Measurements from ENCODE around the gene PKMYT1.

PKMYT1 gene

GRCh38 chr16:3020604-3021448 is 40.6 kb upstream of the PKMYT1 start:
- H3K4me1 ChIP-seq (ENCODE audit: low read length): peaks cover 32% of the 10 kb centered on the region

GRCh38 chr16:3020247-3020603 is 40.0 kb upstream of the PKMYT1 start, which contains the start of gene TNFRSF12A:
Gene TNFRSF12A (plus strand): TSS chr16:3020368. CDS start chr16:3020398, 30 bp downstream.
- Histone ChIP-seq H3K27ac (ENCODE audit: low read length) (no peak within 1 kb of the TSS), H4K20me1 (ENCODE audit: insufficient read depth, low read length) (no peaks in the 10 kb centered on the region), H2AFZ (ENCODE audit: low read depth, low read length) (peak within 1 kb of the TSS; percentile 86; the same call in 1 of the 2 replicates), H3K36me3 (replicated peaks; ENCODE audit: low read depth, low read length) (no peaks in the 10 kb centered on the region), H3K4me3 (ENCODE audit: low read length) (peak within 1 kb of the TSS; percentile 90), H3K4me1 (ENCODE audit: low read length) (peaks cover 32% of the 10 kb centered on the region), H3K9ac (ENCODE audit: low read length) (peak within 1 kb of the TSS; percentile 49), H3K27me3 (ENCODE audit: low read depth, low read length) (no peaks in the 10 kb centered on the region), H3K79me2 (ENCODE audit: low read length) (no peaks in the 10 kb centered on the region), H3K4me2 (ENCODE audit: low read length) (peak within 1 kb of the TSS; percentile 96), H3K9me3 (ENCODE audit: insufficient read depth, low read length) (no peaks in the 10 kb centered on the region)
- TF ChIP-seq CTCF (IDR thresholded peaks at IDR 0.05; ENCODE audit: low read depth, low read length): no peak
- TF ChIP-seq EZH2phosphoT487 (IDR thresholded peaks at IDR 0.05; ENCODE audit: low read depth): no peak

More at GRCh38 chr16:3020604-3021448, 40.6 kb upstream of the PKMYT1 start:
- Histone ChIP-seq H3K27me3 (ENCODE audit: low read depth, low read length) (no peaks in the 10 kb centered on the region), H3K4me3 (ENCODE audit: low read length) (peak overlapping the region; percentile 90), H3K36me3 (replicated peaks; ENCODE audit: low read depth, low read length) (no peaks in the 10 kb centered on the region), H3K79me2 (ENCODE audit: low read length) (no peaks in the 10 kb centered on the region), H3K27ac (ENCODE audit: low read length) (no peak overlapping the region), H4K20me1 (ENCODE audit: insufficient read depth, low read length) (no peaks in the 10 kb centered on the region), H3K4me2 (ENCODE audit: low read length) (peak overlapping the region; percentile 96), H3K9me3 (ENCODE audit: insufficient read depth, low read length) (no peaks in the 10 kb centered on the region), H3K9ac (ENCODE audit: low read length) (peak overlapping the region; percentile 49), H2AFZ (ENCODE audit: low read depth, low read length) (0 out of 2 replicates have a peak overlapping the region, but pooled peaks have one; percentile 39)
- no peak for TF ChIP-seq EZH2phosphoT487 (IDR thresholded peaks at IDR 0.05; ENCODE audit: low read depth)
- TF ChIP-seq CTCF (IDR thresholded peaks at IDR 0.05; ENCODE audit: low read depth, low read length): no peak

GRCh38 chr16:3019594-3020246 is 39.5 kb upstream of the PKMYT1 start:
- H3K9ac ChIP-seq (ENCODE audit: low read length): no peak overlapping the region; the same call in 1 of the 2 replicates
- H3K27ac ChIP-seq (ENCODE audit: low read length): no peak overlapping the region
- peak overlapping the region; percentile 90 for H3K4me3 ChIP-seq (ENCODE audit: low read length)
- H3K9me3 ChIP-seq (ENCODE audit: insufficient read depth, low read length): no peaks in the 10 kb centered on the region
- H3K27me3 ChIP-seq (ENCODE audit: low read depth, low read length): no peaks in the 10 kb centered on the region
- H3K4me1 ChIP-seq (ENCODE audit: low read length): peaks cover 32% of the 10 kb centered on the region
- no peaks in the 10 kb centered on the region for H3K36me3 ChIP-seq (replicated peaks; ENCODE audit: low read depth, low read length)
- no peaks in the 10 kb centered on the region for H3K79me2 ChIP-seq (ENCODE audit: low read length)
- TF ChIP-seq CTCF (IDR thresholded peaks at IDR 0.05; ENCODE audit: low read depth, low read length) (no peak), EZH2phosphoT487 (IDR thresholded peaks at IDR 0.05; ENCODE audit: low read depth) (no peak)
- peak overlapping the region; percentile 96 for H3K4me2 ChIP-seq (ENCODE audit: low read length)
- no peaks in the 10 kb centered on the region for H4K20me1 ChIP-seq (ENCODE audit: insufficient read depth, low read length)
- peak overlapping the region; percentile 86; the same call in 1 of the 2 replicates for H2AFZ ChIP-seq (ENCODE audit: low read depth, low read length)
